Activated gamma-delta T cell treated with anti-CD3 and anti-CD28 coated beads, Interleukin-2, amount 50 U/mL, for 16 hours (primary cell): ENCODE results near the gene RANBP17.
"Not testable (repeated sequence)": the region's sequence is repeated elsewhere in the genome, so short reads cannot be mapped to it uniquely, and the experiment has no call there.

Experiments used
- DNase-seq: peaks from one replicate; pipeline ENCODE4 v3.0.0-alpha.2; 2020; ENCODE audit warnings: low read depth

RANBP17 gene

DNA sequence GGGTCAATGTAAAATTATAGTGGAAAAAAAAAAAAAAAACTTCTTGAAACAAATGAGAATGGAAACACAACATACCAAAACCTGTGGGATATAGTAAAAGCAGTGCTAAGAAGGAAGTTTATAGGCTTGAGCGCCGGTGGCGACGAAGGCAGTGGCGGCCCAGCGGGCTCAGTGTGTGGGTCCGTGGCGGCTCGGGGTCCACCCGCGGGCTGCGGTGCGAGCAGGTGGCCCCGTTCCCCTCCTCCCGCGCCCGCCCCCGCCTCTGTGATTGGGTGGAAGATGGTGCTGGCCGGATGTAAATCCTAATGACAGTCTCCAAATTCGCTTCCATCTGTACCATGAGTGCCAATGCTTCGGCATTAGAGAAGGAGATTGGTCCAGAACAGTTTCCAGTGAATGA, 389.7 kb downstream of the RANBP17 start:
- DNase-seq = no peak

GRCh38 chr5:171252674-171253073, 390.9 kb downstream of the RANBP17 start:
- no peak for DNase-seq

DNA sequence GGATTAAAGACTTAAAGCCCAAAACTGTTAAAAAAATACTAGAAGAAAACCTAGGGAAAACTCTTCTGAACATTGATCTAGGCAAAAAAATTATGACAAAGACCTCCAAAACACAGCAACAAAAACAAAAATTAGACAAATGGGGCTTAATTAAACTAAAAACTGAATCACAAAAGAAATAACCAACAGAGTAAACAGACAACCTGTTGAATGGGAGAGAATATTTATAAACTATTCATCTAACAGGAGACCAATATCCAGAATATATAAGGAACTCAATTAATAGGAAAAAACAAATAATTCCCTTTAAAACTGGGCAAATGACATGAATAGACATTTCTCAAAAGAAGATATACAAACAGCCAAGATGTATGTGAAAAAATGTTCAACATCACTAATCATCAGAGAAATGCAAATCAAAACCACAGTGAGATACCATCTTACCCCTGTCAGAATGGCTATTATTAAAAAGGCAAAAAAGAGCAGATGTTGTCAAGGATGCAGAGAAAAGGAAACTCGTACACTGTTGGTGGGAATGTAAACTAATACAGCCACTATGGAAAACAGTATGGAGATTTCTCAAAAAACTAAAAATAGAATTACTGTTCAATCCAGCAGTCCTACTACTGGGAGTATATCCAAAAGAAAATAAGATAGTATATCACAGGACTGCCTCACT, 397.1 kb downstream of the RANBP17 start:
- no peak for DNase-seq

DNA sequence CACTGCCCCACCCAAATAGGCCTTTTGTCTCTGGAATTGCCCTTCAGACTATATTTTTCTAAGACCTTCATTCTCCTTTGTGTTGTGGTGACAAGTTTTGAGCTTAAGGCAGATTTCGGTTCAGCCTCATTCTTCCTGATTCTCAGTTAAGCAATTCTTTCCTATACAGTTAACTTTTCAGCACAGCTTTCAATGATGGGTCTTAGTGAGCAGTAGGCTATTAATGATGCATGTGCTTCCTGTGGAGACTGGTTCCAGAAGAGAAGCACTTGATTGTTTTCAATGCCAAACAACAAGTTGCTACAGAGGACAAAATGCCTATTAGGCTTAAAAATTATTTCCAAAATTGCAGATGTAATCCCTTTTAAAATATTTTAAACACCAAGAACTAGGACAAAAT, 399.5 kb downstream of the RANBP17 start:
- no peak for DNase-seq

DNA sequence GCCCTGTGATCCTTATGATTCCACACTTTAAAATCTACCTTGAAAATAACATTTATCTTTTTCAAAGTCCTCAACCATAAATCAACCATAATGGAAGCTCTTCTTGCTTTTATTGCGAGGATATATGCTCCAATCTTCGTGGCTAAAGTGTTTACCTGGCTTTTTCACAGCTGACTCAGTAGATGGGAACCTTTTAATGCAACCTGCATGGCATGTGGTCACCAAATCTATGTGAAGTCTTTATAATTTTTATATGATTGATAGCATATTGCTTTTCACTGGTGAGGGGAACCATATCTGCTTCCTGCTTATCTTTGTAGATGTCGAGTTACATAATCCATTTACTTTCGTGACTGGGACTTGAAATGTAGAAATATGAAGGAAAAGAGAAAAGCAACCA, 400.1 kb downstream of the RANBP17 start:
- no peak for DNase-seq

- no peak for DNase-seq
These were observed 401.4 kb downstream of the RANBP17 start for GRCh38 chr5:171263181-171263580.

GRCh38 chr5:171264843-171265242, 403.0 kb downstream of the RANBP17 start:
- no peak for DNase-seq

- DNase-seq = no peak
These were observed 407.1 kb downstream of the RANBP17 start for GRCh38 chr5:171268700-171269620.

- DNase-seq = no peak
These were observed 407.9 kb downstream of the RANBP17 start for GRCh38 chr5:171269717-171270116.

GRCh38 chr5:171270136-171270535, 408.3 kb downstream of the RANBP17 start:
- no peak for DNase-seq

GRCh38 chr5:171271798-171272197, 410.0 kb downstream of the RANBP17 start:
- DNase-seq = no peak

DNA sequence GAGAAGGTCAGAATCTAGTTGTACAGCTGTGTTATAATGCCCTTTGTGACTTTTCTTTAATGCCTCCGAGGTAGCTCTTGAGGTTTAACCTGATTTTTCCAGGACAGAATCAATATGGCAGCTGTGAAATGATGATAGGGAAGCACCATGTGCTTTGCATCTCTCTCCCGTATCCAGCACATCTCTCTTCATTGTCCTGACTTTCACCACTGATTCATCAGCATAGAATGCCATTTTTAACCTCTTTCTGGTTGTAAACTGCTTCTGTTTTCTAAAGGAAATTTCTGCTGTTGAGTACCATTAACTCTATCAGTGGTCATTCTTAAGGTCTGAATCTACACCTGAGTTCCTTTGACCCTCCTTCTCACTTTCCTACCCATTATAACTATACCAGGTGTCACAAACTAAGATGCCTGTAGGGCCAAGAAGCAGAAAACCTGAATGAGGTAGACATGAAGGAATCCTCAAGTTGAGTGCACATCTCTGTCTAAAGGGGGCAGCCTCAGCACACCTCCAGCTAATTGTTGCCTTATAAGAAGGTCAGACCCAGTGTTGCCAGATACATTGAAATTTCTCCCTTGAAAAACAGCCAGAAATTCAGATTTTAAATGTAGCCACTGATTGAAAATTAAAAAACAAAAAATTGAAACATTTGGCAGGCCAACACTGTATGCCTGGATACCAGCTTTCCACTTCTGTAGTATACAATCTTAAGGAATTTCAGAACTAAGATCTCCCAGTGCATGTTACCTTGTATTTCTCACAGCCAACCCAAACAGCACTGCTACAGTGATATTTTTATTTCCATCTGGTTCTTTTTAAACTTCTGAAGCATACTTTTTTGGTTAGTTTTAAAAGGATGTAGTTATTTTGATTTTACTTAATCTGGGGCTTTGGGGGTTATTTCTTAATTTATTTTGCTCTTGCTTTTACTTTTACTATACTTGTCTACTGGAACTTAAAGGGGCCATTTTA, 411.5 kb downstream of the RANBP17 start:
- no peak for DNase-seq

DNA sequence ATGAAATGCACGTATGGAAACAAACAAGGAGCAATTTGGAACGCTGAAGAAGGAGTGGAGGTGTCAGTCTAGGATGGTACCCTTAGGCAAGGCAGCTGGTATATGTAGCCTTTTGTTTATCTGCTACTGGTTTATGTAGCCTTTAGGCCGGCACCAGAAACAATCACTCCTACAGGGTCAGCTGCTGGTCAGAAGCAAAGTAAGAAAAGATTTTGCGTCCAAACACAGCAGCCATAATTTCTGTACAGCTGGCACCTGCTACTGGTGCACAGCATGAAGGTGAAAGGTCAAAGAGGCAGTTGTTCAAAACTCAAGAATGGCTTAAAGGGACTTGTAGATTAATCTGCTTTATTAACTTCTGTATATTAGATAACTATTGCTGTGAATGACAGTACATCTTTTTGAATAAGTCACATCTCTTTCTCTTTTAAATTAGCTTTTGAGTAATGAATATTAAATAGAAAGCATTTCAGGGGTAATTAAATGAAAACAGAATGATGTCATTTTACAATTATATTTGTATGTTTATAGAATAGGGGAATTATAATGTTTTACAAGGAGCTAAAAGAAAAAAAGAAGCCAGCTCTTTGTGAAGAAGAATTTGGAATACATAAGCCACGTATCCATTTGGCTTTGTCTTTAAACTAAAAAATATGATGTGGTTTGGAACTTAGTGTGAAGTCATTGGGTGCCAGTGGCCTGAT, 414.2 kb downstream of the RANBP17 start:
- DNase-seq = no peak

- no peak for DNase-seq
These were observed 421.9 kb downstream of the RANBP17 start for GRCh38 chr5:171283753-171284152.

- no peak for DNase-seq
These were observed 423.6 kb downstream of the RANBP17 start for GRCh38 chr5:171285465-171285864.

DNA sequence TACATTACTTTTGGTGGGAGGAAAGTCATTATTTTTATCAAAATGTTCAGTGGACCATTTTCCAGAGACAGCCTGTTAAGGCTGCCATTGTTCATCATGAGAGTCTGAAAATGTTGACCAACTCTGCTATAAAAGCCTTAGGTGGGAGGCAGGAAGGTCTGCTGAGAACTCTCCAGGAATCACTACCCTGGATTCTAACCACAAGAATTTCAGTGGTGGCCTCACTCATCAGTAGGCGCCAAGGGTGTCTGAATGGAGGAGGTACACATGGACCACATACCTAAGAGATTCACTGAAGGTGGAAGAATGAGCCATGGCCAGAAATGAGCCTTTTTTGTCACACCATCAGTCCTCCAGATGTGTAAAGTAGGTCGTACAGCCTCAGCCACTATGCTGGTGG, 426.2 kb downstream of the RANBP17 start:
- DNase-seq = no peak

GRCh38 chr5:171291371-171291770, 429.6 kb downstream of the RANBP17 start:
- no peak for DNase-seq

- no peak for DNase-seq
These were observed 433.5 kb downstream of the RANBP17 start for GRCh38 chr5:171295299-171295698.

GRCh38 chr5:171295801-171296200, 434.0 kb downstream of the RANBP17 start:
- DNase-seq = no peak

DNA sequence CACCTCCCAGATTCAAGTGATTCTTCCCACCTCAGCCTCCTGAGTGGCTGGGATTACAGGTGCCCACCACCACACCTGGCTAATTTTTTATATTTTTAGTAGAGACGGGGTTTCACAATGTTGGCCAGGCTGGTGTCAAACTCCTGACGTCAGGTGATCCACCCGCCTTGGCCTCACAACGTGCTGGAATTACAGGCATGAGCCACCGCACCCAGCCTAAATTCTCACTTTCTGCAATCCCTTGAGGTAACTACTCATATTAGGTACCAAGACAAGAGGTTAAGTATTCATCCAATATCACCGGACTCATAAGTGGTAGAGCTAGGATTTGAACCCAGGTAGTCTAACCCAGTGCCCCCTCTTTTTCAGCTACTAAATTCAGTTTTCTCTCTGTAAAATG, 436.1 kb downstream of the RANBP17 start:
- not testable (repeated sequence) for DNase-seq

DNA sequence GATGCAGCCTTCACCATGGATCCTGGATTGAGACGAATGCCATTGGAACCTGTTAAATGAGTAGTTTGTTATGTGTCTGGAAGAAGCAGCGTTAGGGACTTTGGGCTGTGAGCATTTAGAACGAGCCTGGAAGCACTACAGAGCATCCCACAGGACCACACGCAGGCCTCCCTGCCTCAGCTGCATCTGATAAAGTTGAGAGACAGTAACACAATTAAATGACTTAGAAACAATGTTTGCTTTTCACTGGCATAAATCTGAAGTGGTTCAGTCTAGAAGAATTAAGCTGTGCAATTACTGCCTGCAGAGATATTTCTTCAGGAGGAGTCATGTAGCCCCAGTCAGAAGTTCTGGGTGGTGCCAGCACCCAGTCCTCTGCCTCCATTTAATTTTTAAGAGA, 437.4 kb downstream of the RANBP17 start:
- no peak for DNase-seq

- DNase-seq = no peak
These were observed 438.0 kb downstream of the RANBP17 start for GRCh38 chr5:171299851-171300250.
